RWPE2 (cell line): ENCODE results near the gene NAV2.

Source experiments
- ATAC-seq: fragments of 200-7000 bp; cut with Tn5 transposase; 3 replicates; pipeline ENCODE4 v1.9.1; 2021; ENCODE audit warnings: low read depth
- DNase-seq: peaks from one replicate; pipeline ENCODE4 v3.0.0-alpha.2; 2020; ENCODE audit warnings: low spot score
- H3K27ac ChIP-seq: fragments of 450-650 bp; 2 replicates; pipeline ENCODE4 v1.5.1; 2017; ENCODE audit warnings: mild to moderate bottlenecking; ENCODE audit not compliant: poor library complexity, severe bottlenecking
- H3K27me3 ChIP-seq: fragments of 250-450 bp; sonication (Bioruptor Pico); 2 replicates; pipeline ENCODE4 v1.5.1; 2021; ENCODE audit warnings: mild to moderate bottlenecking, moderate library complexity; ENCODE audit not compliant: insufficient read depth, poor library complexity, severe bottlenecking
- H3K36me3 ChIP-seq: fragments of 250-450 bp; sonication (Bioruptor Pico); 2 replicates; pipeline ENCODE4 v1.5.1; 2020; ENCODE audit warnings: low read depth, mild to moderate bottlenecking, moderate library complexity
- H3K4me1 ChIP-seq: fragments of 250-450 bp; sonication (Bioruptor Pico); 2 replicates; pipeline ENCODE4 v1.5.1; 2021; ENCODE audit warnings: mild to moderate bottlenecking, moderate library complexity; ENCODE audit not compliant: insufficient read depth, poor library complexity, severe bottlenecking
- H3K4me3 ChIP-seq: fragments of 250-450 bp; sonication (Bioruptor Pico); 2 replicates; pipeline ENCODE4 v1.5.1; 2021; ENCODE audit warnings: mild to moderate bottlenecking, moderate library complexity; ENCODE audit not compliant: severe bottlenecking
- H3K9me3 ChIP-seq: fragments of 250-450 bp; sonication (Bioruptor Pico); 2 replicates; pipeline ENCODE4 v1.5.1; 2021; ENCODE audit warnings: mild to moderate bottlenecking, moderate library complexity; ENCODE audit not compliant: severe bottlenecking
- TF ChIP-seq, protein P1 (sequence below): fragments of 450-650 bp; IDR thresholded peaks from one replicate; pipeline ENCODE4 v1.5.1; 2017; ENCODE audit warnings: mild to moderate bottlenecking, moderate library complexity; ENCODE audit not compliant: poor library complexity, severe bottlenecking

The NAV2 gene

GRCh38 chr11:19817265-19817851 lies 104.7 kb downstream of the NAV2 start:
- H3K4me1 ChIP-seq = no peaks in the 10 kb centered on the region
- no peak overlapping the region for H3K27ac ChIP-seq
- DNase-seq (no peak), ATAC-seq (no peak)
- H3K9me3 ChIP-seq = no peaks in the 10 kb centered on the region
- H3K36me3 ChIP-seq = no peaks in the 10 kb centered on the region
- TF ChIP-seq, protein P1, sequence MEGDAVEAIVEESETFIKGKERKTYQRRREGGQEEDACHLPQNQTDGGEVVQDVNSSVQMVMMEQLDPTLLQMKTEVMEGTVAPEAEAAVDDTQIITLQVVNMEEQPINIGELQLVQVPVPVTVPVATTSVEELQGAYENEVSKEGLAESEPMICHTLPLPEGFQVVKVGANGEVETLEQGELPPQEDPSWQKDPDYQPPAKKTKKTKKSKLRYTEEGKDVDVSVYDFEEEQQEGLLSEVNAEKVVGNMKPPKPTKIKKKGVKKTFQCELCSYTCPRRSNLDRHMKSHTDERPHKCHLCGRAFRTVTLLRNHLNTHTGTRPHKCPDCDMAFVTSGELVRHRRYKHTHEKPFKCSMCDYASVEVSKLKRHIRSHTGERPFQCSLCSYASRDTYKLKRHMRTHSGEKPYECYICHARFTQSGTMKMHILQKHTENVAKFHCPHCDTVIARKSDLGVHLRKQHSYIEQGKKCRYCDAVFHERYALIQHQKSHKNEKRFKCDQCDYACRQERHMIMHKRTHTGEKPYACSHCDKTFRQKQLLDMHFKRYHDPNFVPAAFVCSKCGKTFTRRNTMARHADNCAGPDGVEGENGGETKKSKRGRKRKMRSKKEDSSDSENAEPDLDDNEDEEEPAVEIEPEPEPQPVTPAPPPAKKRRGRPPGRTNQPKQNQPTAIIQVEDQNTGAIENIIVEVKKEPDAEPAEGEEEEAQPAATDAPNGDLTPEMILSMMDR = no peak
- no peak overlapping the region for H3K4me3 ChIP-seq
- H3K27me3 ChIP-seq = no peaks in the 10 kb centered on the region

DNA sequence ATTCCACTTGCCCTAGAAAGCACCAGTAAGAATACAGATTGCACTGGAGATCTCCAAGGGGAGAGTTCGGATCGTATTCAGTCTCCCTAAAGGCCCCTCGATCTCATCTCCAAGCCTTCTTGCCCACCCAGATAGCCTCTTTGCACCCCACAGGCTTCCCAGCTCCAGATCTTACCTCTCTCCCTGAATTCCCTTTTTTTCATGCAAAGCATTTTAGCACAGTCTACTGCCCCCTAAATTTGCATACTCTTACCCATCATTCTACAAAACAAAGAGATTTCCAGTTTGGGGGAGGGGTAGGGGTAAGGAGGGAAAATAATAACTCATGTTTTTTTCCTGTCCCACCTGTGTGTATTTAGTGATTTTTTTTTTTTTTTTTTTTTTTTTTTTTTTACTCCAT lies 105.2 kb downstream of the NAV2 start:
- H3K9me3 ChIP-seq = no peaks in the 10 kb centered on the region
- no peak overlapping the region for H3K4me3 ChIP-seq
- H3K27me3 ChIP-seq = no peaks in the 10 kb centered on the region
- no peak overlapping the region for H3K27ac ChIP-seq
- TF ChIP-seq, protein P1 = no peak
- no peaks in the 10 kb centered on the region for H3K4me1 ChIP-seq
- H3K36me3 ChIP-seq = no peaks in the 10 kb centered on the region
- ATAC-seq (no peak), DNase-seq (no peak)

DNA sequence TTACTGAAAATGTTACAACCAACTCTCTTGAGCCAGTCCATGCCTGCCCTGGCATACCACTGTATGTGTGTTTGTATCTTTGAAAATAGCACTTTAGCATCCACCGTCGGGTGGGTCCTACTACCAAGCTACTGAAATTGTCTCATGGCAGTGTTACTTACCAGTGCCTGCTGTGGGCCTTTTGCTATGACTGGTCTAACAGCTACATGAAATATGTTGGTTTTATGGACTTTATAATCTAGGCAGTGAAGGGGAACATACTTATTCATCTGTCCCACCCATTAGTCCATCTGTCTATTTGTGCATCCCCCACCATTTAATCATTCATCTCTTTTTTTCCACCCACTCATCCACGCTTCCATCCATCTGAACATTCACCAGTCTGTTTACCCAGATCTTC lies 106.0 kb downstream of the NAV2 start:
- TF ChIP-seq, protein P1 = no peak
- ATAC-seq = no peak
- H3K4me3 ChIP-seq = no peak overlapping the region
- no peaks in the 10 kb centered on the region for H3K36me3 ChIP-seq
- H3K27me3 ChIP-seq = no peaks in the 10 kb centered on the region
- H3K27ac ChIP-seq = no peak overlapping the region
- no peak for DNase-seq
- no peaks in the 10 kb centered on the region for H3K4me1 ChIP-seq
- no peaks in the 10 kb centered on the region for H3K9me3 ChIP-seq

DNA sequence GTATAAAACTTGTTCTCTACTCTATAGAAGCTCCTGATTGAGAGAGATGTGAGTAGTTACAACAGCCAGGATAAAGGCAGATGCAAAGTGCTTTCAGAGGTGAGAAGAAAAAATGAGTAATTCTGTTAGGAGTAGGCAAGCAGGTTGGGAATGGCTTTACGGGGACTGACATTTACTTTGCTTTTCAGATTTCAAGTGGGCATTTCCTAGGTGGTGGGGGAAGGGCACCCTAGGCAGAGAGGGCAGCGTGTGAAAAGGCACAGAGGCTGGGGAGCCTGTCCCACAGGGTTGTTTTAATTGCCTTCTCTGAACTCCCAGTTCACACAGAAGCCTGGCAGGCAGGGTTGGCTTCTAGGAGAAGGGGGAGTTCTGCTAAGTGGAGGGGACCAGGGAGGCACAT lies 106.5 kb downstream of the NAV2 start:
- no peak overlapping the region for H3K4me3 ChIP-seq
- no peaks in the 10 kb centered on the region for H3K4me1 ChIP-seq
- TF ChIP-seq, protein P1 = no peak
- ATAC-seq (no peak), DNase-seq (no peak)
- H3K9me3 ChIP-seq = no peaks in the 10 kb centered on the region
- H3K36me3 ChIP-seq = no peaks in the 10 kb centered on the region
- no peak overlapping the region for H3K27ac ChIP-seq
- H3K27me3 ChIP-seq = no peaks in the 10 kb centered on the region

DNA sequence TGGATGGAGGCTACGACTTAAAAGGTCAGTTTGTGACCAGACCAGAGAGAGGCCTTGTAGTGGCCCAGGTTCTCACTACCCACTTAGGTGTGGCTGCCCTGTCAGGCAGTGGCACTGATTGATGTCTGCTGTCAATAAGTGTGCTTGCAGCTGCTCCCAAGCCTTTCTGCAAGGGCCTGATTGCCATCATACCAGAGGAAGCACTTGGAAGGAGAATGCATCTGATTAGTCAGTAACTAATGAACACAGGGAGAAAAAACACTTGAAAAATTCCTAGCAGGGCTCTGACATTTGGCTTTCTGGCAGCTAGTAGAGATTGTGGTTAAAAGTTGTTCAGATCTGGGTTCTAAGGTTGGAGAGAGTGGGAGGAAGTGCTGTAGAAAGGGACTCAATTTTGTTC lies 107.5 kb downstream of the NAV2 start:
- TF ChIP-seq, protein P1 = no peak
- no peak overlapping the region for H3K4me3 ChIP-seq
- no peaks in the 10 kb centered on the region for H3K36me3 ChIP-seq
- H3K4me1 ChIP-seq = no peaks in the 10 kb centered on the region
- DNase-seq (no peak), ATAC-seq (no peak)
- H3K27ac ChIP-seq = no peak overlapping the region
- no peaks in the 10 kb centered on the region for H3K9me3 ChIP-seq
- H3K27me3 ChIP-seq = no peaks in the 10 kb centered on the region
